Activated B cell treated with CpG ODN at 0.5 μM for 24 hours (primary cell): ENCODE data around the gene ARHGAP15. TPM values are rescaled to one million over a fixed set of nuclear protein-coding genes. Genes with fewer than 3 reads are reported as not detected.
A peak's percentile ranks its signal among the peaks of the same experiment; 100 is the strongest.

ENCODE experiments used
- ATAC-seq: fragments of 200-7000 bp; cut with Tn5 transposase; one replicate; pipeline ENCODE4 v1.10.0; 2021; ENCODE audit warnings: low read depth, mild to moderate bottlenecking, moderate library complexity
- CTCF ChIA-PET: fragments of 350-600 bp; sonication (Branson Sonifier 250); formaldehyde crosslinking; loops from one replicate; lab custom pipeline; 2021; ENCODE audit warnings: antibody characterized with exemption; lab: Charles Lee
- POLR2A ChIA-PET: fragments of 350-600 bp; sonication (Branson Sonifier 250); formaldehyde crosslinking; loops from one replicate; lab custom pipeline; 2021; ENCODE audit warnings: antibody characterized with exemption; lab: Charles Lee
- DNase-seq: peaks from one replicate; pipeline ENCODE4 v3.0.0; 2022
- H3K27ac Mint-ChIP-seq: one replicate; pipeline ENCODE4 v1.8.0; 2020; ENCODE audit warnings: mixed read lengths
- H3K27me3 Mint-ChIP-seq: one replicate; pipeline ENCODE4 v1.8.0; 2021; ENCODE audit warnings: mixed read lengths
- H3K36me3 Mint-ChIP-seq: one replicate; pipeline ENCODE4 v1.8.0; 2021; ENCODE audit warnings: low read depth, mixed read lengths
- H3K4me1 Mint-ChIP-seq: one replicate; pipeline ENCODE4 v1.8.0; 2021; ENCODE audit warnings: mixed read lengths
- H3K4me3 Mint-ChIP-seq: one replicate; pipeline ENCODE4 v1.8.0; 2020; ENCODE audit warnings: mild to moderate bottlenecking, mixed read lengths
- H3K9me3 Mint-ChIP-seq: one replicate; pipeline ENCODE4 v1.8.0; 2020; ENCODE audit warnings: mixed read lengths
- intact Hi-C: fragments of 100-400 bp; cut with micrococcal nuclease; formaldehyde crosslinking; loops from one replicate; pipeline ENCODE4 v1.15.1; 2024
- total RNA-seq: library from RNA; stranded (reverse); gene quantifications from 2 replicates; pipeline ENCODE4 v1.2.3, GENCODE V29; 2022
- TF ChIP-seq, protein P1 (sequence below): fragments of 200-600 bp; IDR thresholded peaks from one replicate; pipeline ENCODE4 v1.8.0; 2022; ENCODE audit warnings: antibody characterized with exemption, mild to moderate bottlenecking

The ARHGAP15 gene
- total RNA-seq, 1 donor from 2014 or later: 112 TPM

GRCh38 chr2:143171817-143172216 lies 42.6 kb downstream of the ARHGAP15 start:
- H3K36me3 Mint-ChIP-seq: peaks cover 52% of the 10 kb centered on the region
- H3K27ac Mint-ChIP-seq: no peak overlapping the region
- ChIA-PET CTCF (interaction anchor here (1.0 to 1.7 kb wide), 2 partner anchors 32 to 87 kb away, joined by 3 to 5 read pairs; no protein-coding TSS in a partner anchor), POLR2A (interaction anchor here (2.0 kb wide), 1 partner anchor 9 kb away, joined by 6 read pairs; no protein-coding TSS in a partner anchor)
- H3K4me1 Mint-ChIP-seq: peaks cover 41% of the 10 kb centered on the region
- H3K27me3 Mint-ChIP-seq: no peaks in the 10 kb centered on the region
- no peaks in the 10 kb centered on the region for H3K9me3 Mint-ChIP-seq
- TF ChIP-seq, protein P1, sequence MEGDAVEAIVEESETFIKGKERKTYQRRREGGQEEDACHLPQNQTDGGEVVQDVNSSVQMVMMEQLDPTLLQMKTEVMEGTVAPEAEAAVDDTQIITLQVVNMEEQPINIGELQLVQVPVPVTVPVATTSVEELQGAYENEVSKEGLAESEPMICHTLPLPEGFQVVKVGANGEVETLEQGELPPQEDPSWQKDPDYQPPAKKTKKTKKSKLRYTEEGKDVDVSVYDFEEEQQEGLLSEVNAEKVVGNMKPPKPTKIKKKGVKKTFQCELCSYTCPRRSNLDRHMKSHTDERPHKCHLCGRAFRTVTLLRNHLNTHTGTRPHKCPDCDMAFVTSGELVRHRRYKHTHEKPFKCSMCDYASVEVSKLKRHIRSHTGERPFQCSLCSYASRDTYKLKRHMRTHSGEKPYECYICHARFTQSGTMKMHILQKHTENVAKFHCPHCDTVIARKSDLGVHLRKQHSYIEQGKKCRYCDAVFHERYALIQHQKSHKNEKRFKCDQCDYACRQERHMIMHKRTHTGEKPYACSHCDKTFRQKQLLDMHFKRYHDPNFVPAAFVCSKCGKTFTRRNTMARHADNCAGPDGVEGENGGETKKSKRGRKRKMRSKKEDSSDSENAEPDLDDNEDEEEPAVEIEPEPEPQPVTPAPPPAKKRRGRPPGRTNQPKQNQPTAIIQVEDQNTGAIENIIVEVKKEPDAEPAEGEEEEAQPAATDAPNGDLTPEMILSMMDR: no peak
- intact Hi-C loops: no loop called here
- no peak for ATAC-seq
- no peak for DNase-seq
- H3K4me3 Mint-ChIP-seq: no peak overlapping the region

DNA sequence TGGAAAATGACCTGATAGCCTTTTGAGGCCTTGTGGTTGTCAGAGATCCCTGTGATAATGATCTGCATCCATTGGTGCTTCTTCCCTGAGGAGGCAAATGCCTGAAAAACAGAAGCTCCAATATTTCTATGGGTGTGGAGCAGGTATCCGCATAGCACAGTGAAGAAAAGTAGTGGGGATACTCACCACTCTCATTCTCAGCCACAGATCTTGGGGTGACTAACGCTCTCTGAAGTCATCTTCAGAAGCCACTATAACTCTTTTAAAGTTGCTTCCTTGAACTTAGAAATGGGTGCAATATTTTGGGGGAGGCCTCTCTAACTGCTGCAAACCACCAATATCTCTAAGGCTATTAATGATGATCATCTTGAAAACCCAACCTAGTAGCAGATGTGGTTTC lies 46.2 kb downstream of the ARHGAP15 start:
- CTCF ChIA-PET: no interaction called here
- TF ChIP-seq, protein P1: no peak
- no peak for DNase-seq

GRCh38 chr2:143176606-143177005 lies 47.4 kb downstream of the ARHGAP15 start:
- H3K27ac Mint-ChIP-seq: peak overlapping the region; percentile 94
- TF ChIP-seq, protein P1: no peak
- POLR2A ChIA-PET: no interaction called here
- peaks cover 42% of the 10 kb centered on the region for H3K4me1 Mint-ChIP-seq
- peak overlapping the region; percentile 87 for H3K4me3 Mint-ChIP-seq
- H3K27me3 Mint-ChIP-seq: no peaks in the 10 kb centered on the region
- CTCF ChIA-PET: interaction anchor here (0.9 to 1.1 kb wide), 2 partner anchors 18 to 66 kb away, joined by 3 to 4 read pairs; no protein-coding TSS in a partner anchor
- intact Hi-C loops: loop anchor here (1.0 kb wide), 2 partner anchors 13 to 48 kb away; no protein-coding TSS in a partner anchor
- H3K36me3 Mint-ChIP-seq: peaks cover 28% of the 10 kb centered on the region
- H3K9me3 Mint-ChIP-seq: no peaks in the 10 kb centered on the region
- peak; percentile 13 for ATAC-seq
- DNase-seq: no peak

More for the DNA sequence above, 46.2 kb downstream of the ARHGAP15 start:
- no peak for ATAC-seq
- H3K9me3 Mint-ChIP-seq: no peaks in the 10 kb centered on the region
- H3K4me3 Mint-ChIP-seq: no peak overlapping the region
- H3K4me1 Mint-ChIP-seq: peaks cover 45% of the 10 kb centered on the region
- peaks cover 33% of the 10 kb centered on the region for H3K36me3 Mint-ChIP-seq
- POLR2A ChIA-PET: no interaction called here
- H3K27me3 Mint-ChIP-seq: no peaks in the 10 kb centered on the region
- intact Hi-C loops: no loop called here
- peak overlapping the region; percentile 57 for H3K27ac Mint-ChIP-seq

GRCh38 chr2:143177096-143177786 lies 48.0 kb downstream of the ARHGAP15 start:
- Mint-ChIP-seq H3K9me3 (no peaks in the 10 kb centered on the region), H3K27ac (peak overlapping the region; percentile 94), H3K4me3 (peak overlapping the region; percentile 87), H3K27me3 (no peaks in the 10 kb centered on the region), H3K36me3 (peaks cover 26% of the 10 kb centered on the region), H3K4me1 (peaks cover 44% of the 10 kb centered on the region)
- ATAC-seq: peak; percentile 94
- ChIA-PET POLR2A (no interaction called here), CTCF (interaction anchor here (0.9 to 1.1 kb wide), 2 partner anchors 19 to 66 kb away, joined by 3 to 4 read pairs; no protein-coding TSS in a partner anchor)
- intact Hi-C loops: loop anchor here (1.0 kb wide), 2 partner anchors 14 to 49 kb away; no protein-coding TSS in a partner anchor
- TF ChIP-seq, protein P1: no peak
- DNase-seq: no peak

DNA sequence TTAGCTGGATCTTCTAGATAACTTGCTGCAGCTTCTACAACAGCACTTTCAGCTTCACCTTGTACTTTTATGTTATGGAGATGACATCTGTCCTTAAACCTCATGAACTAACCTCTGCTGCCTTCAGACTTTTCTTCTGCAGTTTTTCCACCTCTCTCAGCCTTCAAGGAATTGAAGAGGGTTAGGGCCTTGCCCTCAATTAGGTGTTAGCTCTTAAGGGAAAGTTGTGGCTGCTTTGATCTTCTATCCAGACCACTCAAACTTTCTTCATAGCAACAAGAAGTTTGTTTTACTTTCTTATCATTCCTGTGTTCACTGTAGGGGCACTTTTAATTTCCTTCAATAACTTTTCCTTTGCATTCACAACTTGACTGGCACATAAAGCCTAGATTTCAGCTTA lies 52.3 kb downstream of the ARHGAP15 start:
- ATAC-seq: no peak
- Mint-ChIP-seq H3K4me3 (no peak overlapping the region), H3K27ac (no peak overlapping the region), H3K27me3 (no peaks in the 10 kb centered on the region), H3K9me3 (no peaks in the 10 kb centered on the region), H3K36me3 (peaks cover 30% of the 10 kb centered on the region), H3K4me1 (peaks cover 52% of the 10 kb centered on the region)
- CTCF ChIA-PET: interaction anchor here (0.7 kb wide), 1 partner anchor 19 kb away, joined by 3 read pairs; no protein-coding TSS in a partner anchor
- intact Hi-C loops: no loop called here
- POLR2A ChIA-PET: no interaction called here
- no peak for DNase-seq
- TF ChIP-seq, protein P1: no peak
